DMS 273 (cell line): ENCODE data around the gene ECHS1.
A peak's percentile ranks its signal among the peaks of the same experiment; 100 is the strongest.
"Not testable (repeated sequence)": the region's sequence is repeated elsewhere in the genome, so short reads cannot be mapped to it uniquely, and the experiment has no call there.

ENCODE experiments used
- DNase-seq: peaks from one replicate; lab custom pipeline; 2025; ENCODE audit not compliant: unreplicated experiment; lab: John Stamatoyannopoulos, UW

Gene ECHS1

DNA sequence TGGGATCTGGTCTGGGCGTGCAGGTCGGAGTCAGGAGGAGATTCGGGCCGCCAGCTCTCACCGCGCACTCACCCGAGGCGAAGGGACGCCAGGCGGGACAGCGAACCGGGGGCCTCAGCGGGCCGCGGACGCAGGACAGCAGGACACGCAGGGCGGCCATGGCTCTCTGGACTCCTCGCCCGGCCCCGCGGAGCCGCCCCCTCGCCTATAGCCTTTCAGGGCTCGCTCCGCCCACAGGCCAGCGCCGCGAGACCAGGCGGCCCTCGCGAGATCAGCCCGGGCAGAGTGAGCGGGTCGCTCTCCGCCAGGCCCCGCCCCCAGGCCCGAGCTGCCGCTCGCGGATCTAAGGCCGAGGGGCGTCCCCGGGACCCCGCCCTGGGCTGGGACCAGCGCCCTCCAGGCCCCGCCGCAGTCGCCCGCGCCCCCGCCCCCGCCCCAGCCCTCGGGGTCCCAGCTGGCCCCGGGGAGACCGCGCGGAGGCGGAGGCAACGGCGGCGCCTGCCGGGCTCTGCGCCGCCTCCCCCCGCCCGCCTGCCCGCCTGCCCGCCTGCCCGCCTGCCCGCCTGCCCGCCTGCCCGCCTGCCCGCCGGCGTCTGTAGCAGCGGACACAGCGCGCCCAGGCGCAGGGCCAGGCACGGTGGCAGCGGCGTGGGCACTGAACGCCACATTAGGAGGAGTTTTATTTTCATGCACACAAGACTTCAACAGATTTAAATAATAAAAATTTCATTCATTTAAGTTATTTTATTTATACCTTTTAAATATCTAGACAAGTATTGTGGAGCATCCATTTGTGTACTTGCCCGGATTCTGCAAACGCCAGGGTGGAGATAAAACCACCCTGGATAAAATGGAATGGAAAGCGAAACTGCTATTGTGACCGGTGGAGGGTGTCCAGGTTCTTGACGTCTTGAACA is at the start of gene ECHS1:
Gene ECHS1, minus strand, starts transcription at position 181 of the 917 bp plus-strand sequence. Its CDS starts 21 bp downstream, at position 160.
- peak; percentile 95 for DNase-seq

DNA sequence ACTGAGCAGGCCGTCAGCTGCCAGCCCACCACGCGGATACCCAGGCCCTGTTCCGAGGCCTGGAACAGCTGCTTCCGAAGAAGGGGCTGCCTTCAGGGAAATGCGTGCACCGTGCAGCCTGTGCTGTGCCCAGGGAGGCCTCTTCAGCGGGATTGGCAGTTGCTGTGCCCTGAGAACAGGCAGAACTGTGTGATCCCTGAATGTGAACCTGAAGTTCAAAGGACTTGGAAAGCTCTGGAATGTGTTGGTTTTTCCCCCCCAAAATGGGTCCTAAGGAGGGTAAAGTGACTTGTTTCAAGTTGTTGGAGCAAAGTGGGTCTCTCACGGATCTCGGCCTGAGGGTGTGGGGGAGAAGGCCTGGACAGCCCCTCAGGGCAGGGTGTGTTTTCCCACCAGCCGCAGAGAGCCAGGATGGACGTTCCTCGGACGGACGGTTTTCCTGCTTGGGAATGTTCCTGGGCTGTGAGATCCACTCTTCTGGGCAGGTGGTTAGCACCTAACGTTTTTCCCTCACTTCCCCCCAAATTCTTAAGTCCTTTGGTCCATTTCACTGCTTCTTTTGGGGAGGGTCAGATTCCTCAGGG is 49.2 kb upstream of the ECHS1 start:
- no peak for DNase-seq

GRCh38 chr10:133421336-133422222 is 48.4 kb upstream of the ECHS1 start:
- DNase-seq, result no peak

DNA sequence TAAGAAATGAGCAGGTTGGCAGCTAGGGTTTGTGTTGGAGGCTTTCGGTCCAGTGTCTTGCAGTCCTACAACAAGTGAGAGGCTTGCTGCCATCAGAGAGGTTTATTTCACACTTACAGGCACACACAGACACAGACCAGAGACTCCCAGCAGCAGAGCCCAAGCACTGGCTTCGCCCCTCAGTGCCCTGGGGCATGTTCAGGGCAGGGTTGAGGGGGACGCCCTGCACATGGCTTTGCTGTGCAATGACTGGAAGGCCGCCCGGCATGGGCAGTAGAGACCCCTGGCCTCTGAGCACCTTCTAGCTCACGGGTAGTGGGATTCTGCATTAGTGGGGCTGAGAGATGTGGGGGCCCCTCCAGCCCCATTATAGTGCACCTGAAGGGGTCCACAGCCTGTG is 47.4 kb upstream of the ECHS1 start:
- no peak for DNase-seq

DNA sequence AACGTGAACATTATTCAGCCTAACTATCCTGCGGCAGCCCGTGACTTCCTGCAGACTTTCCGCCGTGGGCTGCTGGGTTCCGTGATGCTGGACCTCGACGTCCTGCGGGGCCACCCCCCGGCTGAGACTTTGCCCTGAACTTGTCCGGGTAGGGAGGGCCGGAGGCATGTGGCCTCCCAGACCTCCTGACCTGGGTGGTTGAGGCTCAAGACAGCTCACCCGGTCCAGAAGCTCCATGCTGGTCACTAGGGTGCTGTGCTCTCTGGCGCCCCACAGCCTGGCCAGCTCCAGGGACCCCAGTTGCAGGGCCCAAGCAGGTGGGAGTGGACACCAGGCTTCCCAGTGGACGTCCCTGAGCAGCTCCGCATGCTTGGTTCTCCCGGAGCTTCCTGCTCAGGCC is 46.9 kb upstream of the ECHS1 start:
- DNase-seq, result no peak

DNA sequence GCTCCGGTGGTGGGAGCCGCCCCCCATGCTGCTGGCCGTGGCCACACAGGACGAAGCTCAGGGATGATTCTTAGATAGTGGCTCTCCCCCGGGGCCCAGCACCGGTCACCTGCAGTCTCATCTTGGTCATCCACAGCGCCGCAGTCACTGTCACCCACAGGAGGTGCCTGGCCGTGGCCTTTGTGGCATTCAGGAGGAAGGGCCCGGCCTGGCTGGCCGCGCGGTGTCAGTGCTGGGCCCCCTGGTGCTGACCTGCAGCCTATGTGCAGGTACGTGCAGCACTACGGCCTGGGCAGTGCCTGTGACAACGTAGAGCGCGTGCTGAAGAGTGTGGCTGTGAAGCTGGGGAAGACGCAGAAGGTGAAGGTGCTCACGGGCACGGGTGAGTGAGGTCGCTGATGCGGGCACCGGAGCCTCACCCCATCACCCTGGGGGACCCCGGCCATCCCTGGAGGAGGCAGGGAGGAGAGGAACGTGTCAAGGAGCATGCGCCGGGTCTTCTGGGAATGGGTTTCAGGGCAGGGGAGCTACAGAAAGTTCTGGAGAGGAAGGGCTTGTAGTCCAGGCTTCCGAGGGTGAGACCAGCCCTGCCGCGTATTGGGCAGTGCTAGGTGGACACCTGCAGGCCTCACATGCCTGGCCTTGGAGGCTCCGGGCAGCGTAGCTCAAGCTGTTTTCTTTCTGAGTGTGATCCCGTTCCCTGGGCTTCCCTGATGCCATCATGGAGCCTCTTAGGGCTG is 46.2 kb upstream of the ECHS1 start:
- no peak for DNase-seq

- DNase-seq, result no peak
These were observed 45.3 kb upstream of the ECHS1 start for GRCh38 chr10:133418289-133418993.

- DNase-seq, result no peak
These were observed 42.6 kb upstream of the ECHS1 start for GRCh38 chr10:133415752-133416151.

DNA sequence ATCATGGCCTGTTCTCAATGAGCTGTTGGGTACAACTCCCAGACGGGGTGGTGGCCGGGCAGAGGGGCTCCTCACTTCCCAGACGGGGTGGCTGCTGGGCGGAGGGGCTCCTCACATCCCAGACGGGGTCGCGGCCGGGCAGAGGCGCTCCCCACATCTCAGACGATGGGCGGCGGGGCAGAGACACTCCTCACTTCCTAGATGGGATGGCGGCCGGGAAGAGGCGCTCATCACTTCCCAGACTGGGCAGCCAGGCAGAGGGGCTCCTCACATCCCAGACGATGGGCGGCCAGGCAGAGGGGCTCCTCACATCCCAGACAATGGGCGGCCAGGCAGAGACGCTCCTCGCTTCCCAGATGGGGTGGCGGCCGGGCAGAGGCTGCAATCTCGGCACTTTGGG is 41.2 kb upstream of the ECHS1 start:
- not testable (repeated sequence) for DNase-seq

- DNase-seq, result no peak
These were observed 39.2 kb upstream of the ECHS1 start for GRCh38 chr10:133412381-133412711.

DNA sequence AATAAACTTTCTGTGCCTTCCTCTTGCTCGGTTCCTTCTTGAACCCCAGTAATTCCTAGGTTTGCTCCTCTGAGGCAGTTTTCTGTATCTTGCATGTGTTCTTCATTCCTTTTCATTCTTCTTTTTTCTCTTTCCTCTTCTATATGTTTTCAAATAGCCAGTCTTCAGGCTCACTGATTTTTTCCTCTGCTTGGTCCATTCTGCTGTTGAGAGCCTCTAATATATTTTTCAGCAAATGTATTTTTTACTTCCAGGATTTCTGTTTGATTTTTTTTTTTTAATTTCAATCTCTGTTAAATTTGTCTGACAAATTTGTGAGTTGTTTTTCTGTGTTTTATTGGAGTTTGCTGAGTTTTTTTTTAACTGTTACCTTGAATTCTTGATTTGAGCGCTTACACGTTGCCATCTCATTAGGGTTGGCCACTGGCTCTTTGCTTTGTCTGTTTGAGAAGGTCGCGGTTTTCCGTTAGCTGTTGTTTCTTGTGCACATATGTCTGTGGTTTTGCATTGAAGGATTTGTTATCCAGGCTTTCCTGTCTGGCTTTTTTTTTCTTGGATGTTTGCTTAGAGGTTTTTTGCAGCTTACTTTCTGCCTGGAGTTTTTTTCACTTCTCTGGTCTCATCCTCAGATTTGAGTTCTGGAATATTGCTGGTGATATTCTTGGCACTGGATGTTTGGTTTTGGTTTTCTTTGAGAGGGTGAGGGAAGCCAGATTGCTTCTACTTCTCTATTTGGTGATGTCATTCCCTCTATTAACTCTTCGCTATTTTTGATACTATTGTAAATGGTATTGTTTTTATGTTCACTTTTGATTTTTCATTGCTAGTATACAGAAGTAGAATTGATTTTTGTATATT is 38.6 kb upstream of the ECHS1 start:
- DNase-seq, result no peak

- no peak for DNase-seq
These were observed 32.8 kb upstream of the ECHS1 start for GRCh38 chr10:133405844-133406527.

GRCh38 chr10:133405272-133405671 is 32.1 kb upstream of the ECHS1 start:
- DNase-seq, result no peak

GRCh38 chr10:133403784-133404183 is 30.6 kb upstream of the ECHS1 start:
- no peak for DNase-seq

DNA sequence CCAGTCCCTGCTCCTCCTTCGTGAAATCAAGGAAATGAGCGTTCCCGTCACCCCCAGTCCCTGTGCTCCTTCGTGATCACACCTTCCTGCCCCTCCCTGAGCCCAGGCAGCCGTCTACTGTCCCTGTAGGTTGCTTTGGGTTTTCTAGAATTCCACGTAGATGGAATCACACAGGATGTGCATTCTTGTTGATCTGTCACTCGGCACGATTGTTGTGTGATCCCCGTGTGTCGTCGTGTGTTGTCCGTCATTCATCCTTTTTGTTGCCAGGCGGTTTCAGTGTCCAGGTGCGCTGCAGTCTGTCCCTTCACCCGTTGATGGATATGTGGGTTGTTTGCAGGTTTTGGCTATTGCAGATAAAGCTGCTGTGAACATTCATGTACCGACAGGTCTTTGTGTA is 30.2 kb upstream of the ECHS1 start:
- DNase-seq, result no peak

GRCh38 chr10:133401981-133402725 is 29.0 kb upstream of the ECHS1 start:
- DNase-seq, result no peak

GRCh38 chr10:133401500-133401899 is 28.3 kb upstream of the ECHS1 start:
- DNase-seq, result no peak
